ENCODE measurements around the gene SPPL2B. TPM values are rescaled to one million over a fixed set of nuclear protein-coding genes. Genes with fewer than 3 reads are reported as not detected.

SPPL2B gene
- total RNA-seq, 4 donors from 2014 or later = 18.1 to 27.7 (median 23.2) TPM

DNA sequence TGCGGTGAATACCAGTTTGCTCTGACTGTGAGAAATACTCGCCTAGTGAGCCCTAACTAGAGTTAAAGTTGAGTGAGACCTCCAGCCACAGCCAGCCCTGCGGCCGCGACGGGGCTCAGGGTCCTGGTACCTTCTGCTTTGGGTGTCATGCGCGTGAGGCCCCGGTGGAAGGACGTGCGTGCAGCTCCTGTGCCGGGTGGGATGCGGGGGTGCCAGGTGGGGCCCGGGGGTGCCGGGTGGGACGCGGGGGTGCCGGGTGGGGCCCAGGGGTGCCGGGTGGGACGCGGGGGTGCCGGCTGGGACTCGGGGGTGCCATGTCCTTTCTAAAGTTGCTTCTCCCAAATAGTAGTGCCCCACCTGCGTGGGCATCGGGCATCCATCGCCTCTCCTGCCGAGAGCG is 23.1 kb downstream of the SPPL2B start:
- H3K4me1 ChIP-seq = peaks cover 0 to 6% of the 10 kb centered on the region in 2 donors
- H3K27me3 ChIP-seq = no peaks in the 10 kb centered on the region
- TF ChIP-seq, protein P1, sequence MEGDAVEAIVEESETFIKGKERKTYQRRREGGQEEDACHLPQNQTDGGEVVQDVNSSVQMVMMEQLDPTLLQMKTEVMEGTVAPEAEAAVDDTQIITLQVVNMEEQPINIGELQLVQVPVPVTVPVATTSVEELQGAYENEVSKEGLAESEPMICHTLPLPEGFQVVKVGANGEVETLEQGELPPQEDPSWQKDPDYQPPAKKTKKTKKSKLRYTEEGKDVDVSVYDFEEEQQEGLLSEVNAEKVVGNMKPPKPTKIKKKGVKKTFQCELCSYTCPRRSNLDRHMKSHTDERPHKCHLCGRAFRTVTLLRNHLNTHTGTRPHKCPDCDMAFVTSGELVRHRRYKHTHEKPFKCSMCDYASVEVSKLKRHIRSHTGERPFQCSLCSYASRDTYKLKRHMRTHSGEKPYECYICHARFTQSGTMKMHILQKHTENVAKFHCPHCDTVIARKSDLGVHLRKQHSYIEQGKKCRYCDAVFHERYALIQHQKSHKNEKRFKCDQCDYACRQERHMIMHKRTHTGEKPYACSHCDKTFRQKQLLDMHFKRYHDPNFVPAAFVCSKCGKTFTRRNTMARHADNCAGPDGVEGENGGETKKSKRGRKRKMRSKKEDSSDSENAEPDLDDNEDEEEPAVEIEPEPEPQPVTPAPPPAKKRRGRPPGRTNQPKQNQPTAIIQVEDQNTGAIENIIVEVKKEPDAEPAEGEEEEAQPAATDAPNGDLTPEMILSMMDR (IDR thresholded peaks at IDR 0.05 in 4 of 5, conservative IDR thresholded peaks at IDR 0.05 in 1 of 5) = no peak
- TF ChIP-seq POLR2A (IDR thresholded peaks at IDR 0.05) = no peak
- in situ Hi-C loops (cut with MboI; ENCODE audit: low sequenced_read_pairs in 4 of 4) (no loop called here), intact Hi-C loops (cut with DNase I; ENCODE audit: low total_unique reads) (no loop called here)
- no peak for DNase-seq
- no peak overlapping the region for H3K27ac ChIP-seq
- H3K36me3 ChIP-seq = peaks cover 0 to 39% of the 10 kb centered on the region in 2 donors
- H3K9me3 ChIP-seq = no peaks in the 10 kb centered on the region
- ATAC-seq = no peak
- no peak overlapping the region for H3K4me3 ChIP-seq

DNA sequence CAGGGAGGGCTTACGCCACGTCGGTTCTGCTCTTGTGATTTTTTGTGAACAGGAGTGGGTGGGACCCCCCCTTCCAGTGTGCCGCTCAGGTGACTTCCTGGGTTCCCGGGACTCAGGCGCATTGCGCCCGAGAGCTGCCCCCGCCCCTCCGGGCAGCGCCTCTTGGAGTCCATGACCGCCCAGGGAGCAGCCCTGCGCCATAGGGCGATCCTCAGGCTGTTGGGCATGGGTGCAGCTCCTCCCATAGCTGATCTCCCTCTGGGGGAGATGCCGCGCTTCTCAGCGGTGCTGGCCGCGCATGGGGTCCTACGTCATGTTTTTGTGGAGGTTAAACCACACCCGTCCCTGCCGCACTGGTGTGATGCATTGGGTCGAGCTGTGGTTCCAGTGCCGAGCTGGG is 23.6 kb downstream of the SPPL2B start:
- intact Hi-C loops (cut with DNase I; ENCODE audit: low total_unique reads) = no loop called here
- DNase-seq (no peak), ATAC-seq (no peak)
- H3K27me3 ChIP-seq = no peaks in the 10 kb centered on the region
- H3K27ac ChIP-seq = no peak overlapping the region
- no peaks in the 10 kb centered on the region for H3K9me3 ChIP-seq
- H3K4me3 ChIP-seq = no peak overlapping the region
- peaks cover 0 to 6% of the 10 kb centered on the region in 2 donors for H3K4me1 ChIP-seq
- no peak for TF ChIP-seq POLR2A (IDR thresholded peaks at IDR 0.05)
- TF ChIP-seq, protein P1 (IDR thresholded peaks at IDR 0.05 in 4 of 5, conservative IDR thresholded peaks at IDR 0.05 in 1 of 5) = no peak
- peaks cover 0 to 39% of the 10 kb centered on the region in 2 donors for H3K36me3 ChIP-seq
- in situ Hi-C loops (cut with MboI; ENCODE audit: low sequenced_read_pairs in 4 of 4) = no loop called here

DNA sequence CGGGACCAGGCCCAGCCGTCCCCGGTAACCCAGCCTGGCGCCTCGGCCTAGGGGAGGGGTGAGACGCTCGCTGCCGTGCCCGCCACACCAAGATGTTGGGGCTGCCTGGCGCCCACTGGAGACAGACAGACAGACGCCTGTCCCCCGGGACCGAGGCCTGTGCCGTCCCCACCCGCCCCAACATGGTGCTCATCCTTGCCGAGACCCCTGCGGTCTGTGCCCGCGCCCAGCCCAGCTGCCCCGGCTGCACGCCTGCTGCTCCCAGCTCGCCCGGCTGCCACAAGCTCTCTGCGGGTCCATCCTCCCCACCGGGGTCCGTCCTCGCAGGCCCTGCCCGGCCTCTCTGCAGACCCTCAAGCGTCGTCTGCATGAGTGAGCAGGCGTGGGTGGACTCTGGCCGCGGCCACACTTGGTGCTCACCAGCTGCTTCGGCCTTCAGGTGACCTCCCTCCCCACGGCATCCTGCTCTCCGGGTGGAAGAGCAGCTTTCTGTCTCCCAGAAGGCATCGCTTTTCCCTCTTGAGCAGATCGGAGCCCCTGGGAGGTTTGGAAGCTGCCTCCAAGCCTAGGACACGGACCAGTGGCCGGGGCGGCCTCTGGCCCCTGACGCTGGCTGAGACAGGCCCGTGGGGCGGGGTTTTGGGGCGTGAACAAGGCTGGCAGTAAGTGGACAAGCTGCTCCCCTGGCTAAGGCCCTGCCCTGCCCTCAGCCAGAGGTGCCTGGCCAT is 24.8 kb downstream of the SPPL2B start:
- no peak overlapping the region for H3K27ac ChIP-seq
- no peak overlapping the region for H3K4me3 ChIP-seq
- no peaks in the 10 kb centered on the region for H3K9me3 ChIP-seq
- peaks cover 0 to 39% of the 10 kb centered on the region in 2 donors for H3K36me3 ChIP-seq
- in situ Hi-C loops (cut with MboI; ENCODE audit: low sequenced_read_pairs in 4 of 4) = no loop called here
- peaks cover 0 to 6% of the 10 kb centered on the region in 2 donors for H3K4me1 ChIP-seq
- TF ChIP-seq POLR2A (IDR thresholded peaks at IDR 0.05) = no peak
- TF ChIP-seq, protein P1 (IDR thresholded peaks at IDR 0.05 in 4 of 5, conservative IDR thresholded peaks at IDR 0.05 in 1 of 5) = no peak
- no peaks in the 10 kb centered on the region for H3K27me3 ChIP-seq
- intact Hi-C loops (cut with DNase I; ENCODE audit: low total_unique reads) = no loop called here
- DNase-seq = no peak
- no peak for ATAC-seq

DNA sequence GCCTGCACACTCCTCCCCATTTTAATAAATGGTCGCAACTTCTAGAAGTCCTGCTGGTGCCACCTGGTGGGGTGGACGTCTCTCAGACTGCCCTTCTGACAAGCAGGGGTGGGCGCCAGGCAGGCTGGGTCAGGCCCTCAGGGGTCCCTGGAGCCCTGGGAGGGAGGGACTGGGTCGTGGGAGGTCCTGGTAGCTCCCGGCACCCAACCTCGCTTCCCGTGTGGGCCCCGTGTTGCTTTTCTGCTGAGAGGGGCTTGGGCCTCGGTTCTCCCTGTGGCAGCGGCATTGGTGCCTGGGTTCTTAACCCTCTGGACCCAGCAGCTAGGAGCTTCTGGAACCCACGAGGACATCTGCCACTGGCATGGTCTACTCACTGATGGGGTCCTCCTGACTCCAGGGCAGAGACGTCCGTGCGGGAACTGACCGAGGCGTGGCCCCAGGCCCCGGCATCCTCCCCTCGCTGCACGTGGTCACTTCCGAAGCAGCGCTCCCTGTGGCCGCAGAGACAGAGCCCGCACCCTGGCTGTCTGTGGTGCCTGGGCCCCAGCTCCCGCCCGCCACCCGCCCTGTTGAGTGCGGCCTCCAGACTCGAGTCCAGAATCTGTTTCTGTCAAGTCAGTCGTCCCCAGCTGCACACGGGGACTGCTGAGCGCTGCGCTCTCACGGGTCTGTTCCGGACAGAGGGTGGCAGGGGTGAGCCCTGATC is 25.6 kb downstream of the SPPL2B start:
- Histone ChIP-seq H3K27ac (no peak overlapping the region), H3K4me3 (no peak overlapping the region), H3K27me3 (no peaks in the 10 kb centered on the region), H3K4me1 (peaks cover 0 to 6% of the 10 kb centered on the region in 2 donors), H3K9me3 (no peaks in the 10 kb centered on the region), H3K36me3 (peaks cover 0 to 33% of the 10 kb centered on the region in 2 donors)
- DNase-seq = no peak
- no peak for ATAC-seq
- intact Hi-C loops (cut with DNase I; ENCODE audit: low total_unique reads) (no loop called here), in situ Hi-C loops (cut with MboI; ENCODE audit: low sequenced_read_pairs in 4 of 4) (no loop called here)
- TF ChIP-seq, protein P1 (IDR thresholded peaks at IDR 0.05 in 4 of 5, conservative IDR thresholded peaks at IDR 0.05 in 1 of 5) = no peak
- no peak for TF ChIP-seq POLR2A (IDR thresholded peaks at IDR 0.05)
